Upper lobe of left lung (tissue), 6 donors: ENCODE measurements around the gene TXNDC2. TPM values are rescaled to one million over a fixed set of nuclear protein-coding genes. Genes with fewer than 3 reads are reported as not detected.

Source experiments
- ATAC-seq, 2 donors: fragments of 200-7000 bp; cut with Tn5 transposase; one replicate each; pipeline ENCODE4 v1.9.1; 2022; ENCODE audit warnings: mild to moderate bottlenecking in 2 of 2, moderate library complexity in 2 of 2; ENCODE audit not compliant: low FRiP score in 2 of 2
- DNase-seq, 2 donors: peaks; one replicate each; pipeline ENCODE4 v3.0.0-alpha.2; 2019 to 2020
- H3K27ac ChIP-seq, 4 donors: fragments of 200-600 bp; sonication (generic); one replicate each; pipeline ENCODE4 v1.5.1; 2016 to 2019
- H3K27me3 ChIP-seq, 4 donors: fragments of 200-600 bp; sonication (generic); one replicate each; pipeline ENCODE4 v1.5.1; 2017 to 2019
- H3K36me3 ChIP-seq, 4 donors: fragments of 200-600 bp; sonication (generic); one replicate each; pipeline ENCODE4 v1.5.1; 2016 to 2019
- H3K4me1 ChIP-seq, 4 donors: fragments of 200-600 bp; sonication (generic); one replicate each; pipeline ENCODE4 v1.5.1; 2018 to 2019
- H3K4me3 ChIP-seq, 4 donors: fragments of 200-600 bp; sonication (generic); one replicate each; pipeline ENCODE4 v1.5.1; 2017 to 2019; ENCODE audit warnings: mild to moderate bottlenecking in 2 of 4, moderate library complexity in 1 of 4
- H3K9me3 ChIP-seq, 4 donors: fragments of 200-600 bp; sonication (generic); one replicate each; pipeline ENCODE4 v1.5.1; 2018 to 2019
- EP300 ChIP-seq, 4 donors: sonication (generic); formaldehyde crosslinking; IDR thresholded peaks; one replicate each; pipeline ENCODE4 v1.5.1; 2017; ENCODE audit warnings: antibody characterized with exemption in 4 of 4, control low read depth in 2 of 4
- POLR2A ChIP-seq, 4 donors: fragments of 450-650 bp; IDR thresholded peaks; one replicate each; pipeline ENCODE4 v1.5.1; 2016 to 2017; ENCODE audit warnings: antibody characterized with exemption in 4 of 4, mild to moderate bottlenecking in 2 of 4
- POLR2AphosphoS5 ChIP-seq, 2 donors: sonication (generic); formaldehyde crosslinking; IDR thresholded peaks; one replicate each; pipeline ENCODE4 v1.5.1; 2017; ENCODE audit warnings: antibody characterized with exemption in 2 of 2
- WGBS, 2 donors: methylation state at CpG; one replicate each; pipeline ENCODE4 v1.1.5; 2017 to 2018; 5-methylcytosine and 5-hydroxymethylcytosine counted together
- total RNA-seq, 6 donors: library from RNA; depleted of rRNA in 4 of 6; stranded (reverse); fragments of >200 nt in 4 of 6; gene quantifications; one replicate each; pipeline versions ENCODE4 v1.1.0 to v1.2.1, GENCODE V29; 2016 to 2021
- TF ChIP-seq, protein P1 (sequence below), 6 experiments: fragments of 450-650 bp in 4 of 6; fragments of 200-600 bp in 2 of 6; sonication (generic) in 2 of 6; IDR thresholded peaks; one replicate each; pipeline ENCODE4 v1.5.1; 2016 to 2019; ENCODE audit warnings: antibody characterized with exemption in 6 of 6
- donor health status: DM: no; HTN: no; CAD: no; lungs with moderate emphysema.
- donor health status: DM: no; HTN: yes; CAD: no; lungs with severe emphysema.

Gene TXNDC2
- total RNA-seq, 6 donors from 2014 or later = 0.30 to 0.49 (median 0.33) TPM; not detected in 3

- Histone ChIP-seq H3K27ac (peak overlapping the region; percentile 67 to 86 (median 74)), H3K4me1 (peaks cover 22 to 74% (median 53%) of the 10 kb centered on the region in 4 donors), H3K9me3 (no peaks in the 10 kb centered on the region), H3K27me3 (no peaks in the 10 kb centered on the region), H3K36me3 (peaks cover 0 to 4% (median 0%) of the 10 kb centered on the region in 4 donors), H3K4me3 (peak overlapping the region in 2 of 4 donors; percentile 21 to 23)
- DNase-seq = peak in 1 of 2 donors; percentile 93
- 42 to 54% methylated on average over 18 of the region's 18 CpGs for WGBS, 2 donors
- peak; percentile 24 to 67 for TF ChIP-seq POLR2AphosphoS5 (IDR thresholded peaks at IDR 0.05)
- peak in 2 of 4 donors; percentile 25 to 80 for TF ChIP-seq POLR2A (IDR thresholded peaks at IDR 0.05)
- TF ChIP-seq, protein P1, sequence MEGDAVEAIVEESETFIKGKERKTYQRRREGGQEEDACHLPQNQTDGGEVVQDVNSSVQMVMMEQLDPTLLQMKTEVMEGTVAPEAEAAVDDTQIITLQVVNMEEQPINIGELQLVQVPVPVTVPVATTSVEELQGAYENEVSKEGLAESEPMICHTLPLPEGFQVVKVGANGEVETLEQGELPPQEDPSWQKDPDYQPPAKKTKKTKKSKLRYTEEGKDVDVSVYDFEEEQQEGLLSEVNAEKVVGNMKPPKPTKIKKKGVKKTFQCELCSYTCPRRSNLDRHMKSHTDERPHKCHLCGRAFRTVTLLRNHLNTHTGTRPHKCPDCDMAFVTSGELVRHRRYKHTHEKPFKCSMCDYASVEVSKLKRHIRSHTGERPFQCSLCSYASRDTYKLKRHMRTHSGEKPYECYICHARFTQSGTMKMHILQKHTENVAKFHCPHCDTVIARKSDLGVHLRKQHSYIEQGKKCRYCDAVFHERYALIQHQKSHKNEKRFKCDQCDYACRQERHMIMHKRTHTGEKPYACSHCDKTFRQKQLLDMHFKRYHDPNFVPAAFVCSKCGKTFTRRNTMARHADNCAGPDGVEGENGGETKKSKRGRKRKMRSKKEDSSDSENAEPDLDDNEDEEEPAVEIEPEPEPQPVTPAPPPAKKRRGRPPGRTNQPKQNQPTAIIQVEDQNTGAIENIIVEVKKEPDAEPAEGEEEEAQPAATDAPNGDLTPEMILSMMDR (IDR thresholded peaks at IDR 0.05) = no peak
- TF ChIP-seq EP300 (IDR thresholded peaks at IDR 0.05) = peak in 2 of 4 donors; percentile 4 to 19
- peak; percentile 88 to 92 for ATAC-seq
Observed at GRCh38 chr18:9849407-9850283, 36.1 kb upstream of the TXNDC2 start.

DNA sequence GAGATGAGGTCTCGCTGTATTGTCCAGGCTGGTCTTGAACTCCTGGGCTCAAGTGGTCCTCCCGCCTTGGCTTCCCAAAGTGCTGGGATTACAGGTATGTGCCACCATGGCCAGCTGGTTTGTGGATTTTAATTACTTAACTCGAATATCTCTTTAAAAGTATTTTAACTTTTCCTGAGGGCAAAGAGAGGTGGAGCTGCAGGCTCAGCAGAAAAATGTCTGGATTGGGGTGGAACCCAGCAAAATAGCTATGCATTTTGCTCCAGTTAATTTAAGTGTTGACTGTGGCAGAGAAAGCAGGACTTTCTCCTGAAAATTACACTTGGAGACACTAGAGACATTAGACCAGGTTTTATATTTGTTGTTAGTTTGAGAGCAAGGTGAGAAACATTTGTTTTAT lies 35.5 kb upstream of the TXNDC2 start:
- Histone ChIP-seq H3K9me3 (no peaks in the 10 kb centered on the region), H3K4me3 (peak overlapping the region in 2 of 4 donors; percentile 21 to 23), H3K36me3 (peaks cover 0 to 4% (median 0%) of the 10 kb centered on the region in 4 donors), H3K4me1 (peaks cover 22 to 72% (median 53%) of the 10 kb centered on the region in 4 donors), H3K27me3 (no peaks in the 10 kb centered on the region), H3K27ac (peak overlapping the region; percentile 67 to 86 (median 74))
- DNase-seq = no peak
- WGBS, 2 donors = 84 to 86% methylated on average over 3 of the region's 3 CpGs
- TF ChIP-seq EP300 (IDR thresholded peaks at IDR 0.05) (no peak), POLR2A (IDR thresholded peaks at IDR 0.05) (no peak), POLR2AphosphoS5 (IDR thresholded peaks at IDR 0.05) (no peak)
- TF ChIP-seq, protein P1 (IDR thresholded peaks at IDR 0.05) = no peak
- ATAC-seq = no peak

GRCh38 chr18:9851511-9851910 lies 34.3 kb upstream of the TXNDC2 start:
- Histone ChIP-seq H3K27ac (peak overlapping the region; percentile 65 to 86 (median 74)), H3K4me3 (peak overlapping the region in 1 of 4 donors; percentile 7), H3K27me3 (no peaks in the 10 kb centered on the region), H3K9me3 (no peaks in the 10 kb centered on the region), H3K36me3 (peaks cover 0 to 4% (median 0%) of the 10 kb centered on the region in 4 donors), H3K4me1 (peaks cover 26 to 73% (median 58%) of the 10 kb centered on the region in 4 donors)
- WGBS, 2 donors = 41 to 48% methylated on average over 2 of the region's 2 CpGs
- TF ChIP-seq, protein P1 (IDR thresholded peaks at IDR 0.05) = no peak
- TF ChIP-seq EP300 (IDR thresholded peaks at IDR 0.05) (peak in 1 of 4 donors; percentile 21), POLR2A (IDR thresholded peaks at IDR 0.05) (peak in 1 of 4 donors; percentile 32)
- DNase-seq (peak in 1 of 2 donors; percentile 65), ATAC-seq (peak in 1 of 2 donors; percentile 61)

DNA sequence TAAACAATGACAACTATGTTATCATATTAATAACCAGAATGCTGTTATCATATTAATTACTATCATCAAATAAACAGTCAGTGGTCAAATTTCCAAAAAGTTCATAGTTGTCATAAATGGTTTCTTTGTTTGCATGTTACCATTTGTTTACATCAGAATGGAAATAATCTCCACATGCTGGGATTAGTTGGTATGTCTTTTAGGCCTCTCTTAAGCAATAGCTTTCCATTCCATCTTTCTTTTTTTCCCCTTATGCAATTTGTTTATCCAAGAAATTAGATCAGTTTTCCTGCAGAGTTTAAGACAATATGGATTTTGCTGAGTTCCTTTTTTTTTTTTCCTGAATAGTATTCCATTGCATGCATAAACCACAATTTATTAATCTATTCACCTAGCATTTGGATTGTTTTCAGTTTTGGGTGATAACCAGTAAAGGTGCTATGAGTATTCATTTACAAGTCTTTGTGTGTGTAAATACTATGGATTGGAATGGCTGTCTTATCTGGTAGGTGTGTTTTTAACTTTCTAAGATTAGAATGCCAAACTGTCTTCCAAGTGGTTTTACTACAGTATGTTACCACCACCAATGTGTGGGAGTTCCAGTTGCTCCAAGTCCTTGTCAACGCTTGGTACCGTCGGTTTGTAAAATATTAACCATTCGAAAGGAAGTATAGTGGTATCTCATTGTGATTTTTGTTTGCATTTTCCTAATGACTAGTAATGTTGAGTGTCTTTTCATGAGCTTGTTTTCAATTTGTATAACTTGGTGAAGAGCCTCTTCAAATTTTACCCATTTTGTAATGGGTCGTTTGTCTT lies 33.3 kb upstream of the TXNDC2 start:
- Histone ChIP-seq H3K36me3 (no peaks in the 10 kb centered on the region), H3K4me3 (no peak overlapping the region), H3K9me3 (no peaks in the 10 kb centered on the region), H3K27me3 (no peaks in the 10 kb centered on the region), H3K4me1 (peaks cover 22 to 64% (median 56%) of the 10 kb centered on the region in 4 donors), H3K27ac (peak overlapping the region in 1 of 4 donors; percentile 43)
- DNase-seq (no peak), ATAC-seq (no peak)
- TF ChIP-seq POLR2AphosphoS5 (IDR thresholded peaks at IDR 0.05) (no peak), EP300 (IDR thresholded peaks at IDR 0.05) (no peak), POLR2A (IDR thresholded peaks at IDR 0.05) (no peak)
- TF ChIP-seq, protein P1 (IDR thresholded peaks at IDR 0.05) = no peak
- 81 to 85% methylated on average over 5 of the region's 5 CpGs for WGBS, 2 donors
